Sigmoid colon (tissue), 4 donors: Measurements from ENCODE around the gene ARL5A.

Experiments used
- EP300 ChIP-seq, 4 donors: sonication (generic); formaldehyde crosslinking; IDR thresholded peaks; one replicate each; pipeline ENCODE4 v1.6.1; 2017; ENCODE audit warnings: antibody characterized with exemption in 4 of 4
- POLR2AphosphoS5 ChIP-seq, 4 donors: sonication (generic); formaldehyde crosslinking; IDR thresholded peaks; one replicate each; pipeline ENCODE4 v1.6.1; 2017; ENCODE audit warnings: antibody characterized with exemption in 4 of 4
- TF ChIP-seq, protein P1 (sequence below), 4 experiments: fragments of 450-650 bp in 3 of 4; fragments of 200-600 bp in 1 of 4; IDR thresholded peaks; one replicate each; pipeline ENCODE4 v1.5.1; 2016 to 2019; ENCODE audit warnings: antibody characterized with exemption in 4 of 4, mild to moderate bottlenecking in 3 of 4, moderate library complexity in 2 of 4

GRCh38 chr2:151776367-151776766 lies 51.9 kb downstream of the ARL5A start:
- no peak for TF ChIP-seq EP300 (IDR thresholded peaks at IDR 0.05)
- TF ChIP-seq, protein P1, sequence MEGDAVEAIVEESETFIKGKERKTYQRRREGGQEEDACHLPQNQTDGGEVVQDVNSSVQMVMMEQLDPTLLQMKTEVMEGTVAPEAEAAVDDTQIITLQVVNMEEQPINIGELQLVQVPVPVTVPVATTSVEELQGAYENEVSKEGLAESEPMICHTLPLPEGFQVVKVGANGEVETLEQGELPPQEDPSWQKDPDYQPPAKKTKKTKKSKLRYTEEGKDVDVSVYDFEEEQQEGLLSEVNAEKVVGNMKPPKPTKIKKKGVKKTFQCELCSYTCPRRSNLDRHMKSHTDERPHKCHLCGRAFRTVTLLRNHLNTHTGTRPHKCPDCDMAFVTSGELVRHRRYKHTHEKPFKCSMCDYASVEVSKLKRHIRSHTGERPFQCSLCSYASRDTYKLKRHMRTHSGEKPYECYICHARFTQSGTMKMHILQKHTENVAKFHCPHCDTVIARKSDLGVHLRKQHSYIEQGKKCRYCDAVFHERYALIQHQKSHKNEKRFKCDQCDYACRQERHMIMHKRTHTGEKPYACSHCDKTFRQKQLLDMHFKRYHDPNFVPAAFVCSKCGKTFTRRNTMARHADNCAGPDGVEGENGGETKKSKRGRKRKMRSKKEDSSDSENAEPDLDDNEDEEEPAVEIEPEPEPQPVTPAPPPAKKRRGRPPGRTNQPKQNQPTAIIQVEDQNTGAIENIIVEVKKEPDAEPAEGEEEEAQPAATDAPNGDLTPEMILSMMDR (IDR thresholded peaks at IDR 0.05) = no peak
- TF ChIP-seq POLR2AphosphoS5 (IDR thresholded peaks at IDR 0.05) = no peak
